ENCODE results near the gene AXDND1. TPM values are rescaled to one million over a fixed set of nuclear protein-coding genes. Genes with fewer than 3 reads are reported as not detected.

Gene AXDND1
- total RNA-seq, 2 donors from 2014 or later: 3.6 TPM; not detected in 1

GRCh38 chr1:179329862-179330261, 35.9 kb upstream of the AXDND1 start:
- intact Hi-C loops (cut with DNase I): no loop called here
- H3K9me3 ChIP-seq: no peaks in the 10 kb centered on the region
- 67 to 100% methylated on average over 2 of the region's 2 CpGs for WGBS, 2 donors
- no peak for DNase-seq
- no peak for ATAC-seq
- no peak overlapping the region for H3K4me3 ChIP-seq
- no peak overlapping the region for H3K27ac ChIP-seq
- H3K4me1 ChIP-seq: peaks cover 15% of the 10 kb centered on the region
- TF ChIP-seq, protein P1, sequence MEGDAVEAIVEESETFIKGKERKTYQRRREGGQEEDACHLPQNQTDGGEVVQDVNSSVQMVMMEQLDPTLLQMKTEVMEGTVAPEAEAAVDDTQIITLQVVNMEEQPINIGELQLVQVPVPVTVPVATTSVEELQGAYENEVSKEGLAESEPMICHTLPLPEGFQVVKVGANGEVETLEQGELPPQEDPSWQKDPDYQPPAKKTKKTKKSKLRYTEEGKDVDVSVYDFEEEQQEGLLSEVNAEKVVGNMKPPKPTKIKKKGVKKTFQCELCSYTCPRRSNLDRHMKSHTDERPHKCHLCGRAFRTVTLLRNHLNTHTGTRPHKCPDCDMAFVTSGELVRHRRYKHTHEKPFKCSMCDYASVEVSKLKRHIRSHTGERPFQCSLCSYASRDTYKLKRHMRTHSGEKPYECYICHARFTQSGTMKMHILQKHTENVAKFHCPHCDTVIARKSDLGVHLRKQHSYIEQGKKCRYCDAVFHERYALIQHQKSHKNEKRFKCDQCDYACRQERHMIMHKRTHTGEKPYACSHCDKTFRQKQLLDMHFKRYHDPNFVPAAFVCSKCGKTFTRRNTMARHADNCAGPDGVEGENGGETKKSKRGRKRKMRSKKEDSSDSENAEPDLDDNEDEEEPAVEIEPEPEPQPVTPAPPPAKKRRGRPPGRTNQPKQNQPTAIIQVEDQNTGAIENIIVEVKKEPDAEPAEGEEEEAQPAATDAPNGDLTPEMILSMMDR (IDR thresholded peaks at IDR 0.05): no peak
- TF ChIP-seq POLR2A (IDR thresholded peaks at IDR 0.05): no peak
- H3K27me3 ChIP-seq: no peaks in the 10 kb centered on the region
- no peaks in the 10 kb centered on the region for H3K36me3 ChIP-seq (replicated peaks in 1 of 2; ENCODE audit: insufficient read depth in 1 of 2, low read depth in 2 of 2)

DNA sequence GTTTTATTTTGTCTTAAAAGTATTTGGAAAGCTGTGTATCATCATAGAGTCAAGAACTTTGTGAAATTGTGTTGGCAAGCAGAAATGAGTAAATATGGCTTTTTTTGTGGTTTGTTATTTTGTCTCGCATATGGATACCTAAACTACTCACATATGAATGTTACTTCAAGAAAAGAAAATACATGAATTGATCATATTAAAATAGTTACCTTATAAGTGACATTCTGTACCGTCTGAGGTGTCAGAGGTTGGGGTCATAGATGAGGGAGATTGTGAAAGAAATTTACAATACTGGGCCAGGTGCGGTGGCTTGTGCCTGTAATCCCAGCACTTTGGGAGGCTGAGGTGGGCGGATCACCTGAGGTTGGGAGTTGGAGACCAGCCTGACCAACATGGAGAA, 31.3 kb upstream of the AXDND1 start:
- intact Hi-C loops (cut with DNase I): no loop called here
- H3K36me3 ChIP-seq (replicated peaks in 1 of 2; ENCODE audit: insufficient read depth in 1 of 2, low read depth in 2 of 2): no peaks in the 10 kb centered on the region
- no peak for ATAC-seq
- no peaks in the 10 kb centered on the region for H3K27me3 ChIP-seq
- no peak overlapping the region for H3K27ac ChIP-seq
- TF ChIP-seq POLR2A (IDR thresholded peaks at IDR 0.05): no peak
- TF ChIP-seq, protein P1 (IDR thresholded peaks at IDR 0.05): no peak
- peaks cover 15% of the 10 kb centered on the region for H3K4me1 ChIP-seq
- H3K4me3 ChIP-seq: no peak overlapping the region
- 94 to 95% methylated on average over 4 of the region's 4 CpGs for whole genome bisulfite sequencing, 2 donors
- DNase-seq: no peak
- H3K9me3 ChIP-seq: no peaks in the 10 kb centered on the region

- DNase-seq (no peak), ATAC-seq (no peak)
- H3K27ac ChIP-seq: no peak overlapping the region
- no peaks in the 10 kb centered on the region for H3K27me3 ChIP-seq
- no peaks in the 10 kb centered on the region for H3K9me3 ChIP-seq
- peaks cover 3% of the 10 kb centered on the region for H3K4me1 ChIP-seq
- TF ChIP-seq, protein P1 (IDR thresholded peaks at IDR 0.05): no peak
- TF ChIP-seq POLR2A (IDR thresholded peaks at IDR 0.05): no peak
- WGBS, 2 donors: 92 to 94% methylated on average over 2 of the region's 2 CpGs
- intact Hi-C loops (cut with DNase I): no loop called here
- no peak overlapping the region for H3K4me3 ChIP-seq
- H3K36me3 ChIP-seq (replicated peaks in 1 of 2; ENCODE audit: insufficient read depth in 1 of 2, low read depth in 2 of 2): peaks cover 0 to 2% of the 10 kb centered on the region in 2 donors
Measured at GRCh38 chr1:179337288-179337687, 28.5 kb upstream of the AXDND1 start.

DNA sequence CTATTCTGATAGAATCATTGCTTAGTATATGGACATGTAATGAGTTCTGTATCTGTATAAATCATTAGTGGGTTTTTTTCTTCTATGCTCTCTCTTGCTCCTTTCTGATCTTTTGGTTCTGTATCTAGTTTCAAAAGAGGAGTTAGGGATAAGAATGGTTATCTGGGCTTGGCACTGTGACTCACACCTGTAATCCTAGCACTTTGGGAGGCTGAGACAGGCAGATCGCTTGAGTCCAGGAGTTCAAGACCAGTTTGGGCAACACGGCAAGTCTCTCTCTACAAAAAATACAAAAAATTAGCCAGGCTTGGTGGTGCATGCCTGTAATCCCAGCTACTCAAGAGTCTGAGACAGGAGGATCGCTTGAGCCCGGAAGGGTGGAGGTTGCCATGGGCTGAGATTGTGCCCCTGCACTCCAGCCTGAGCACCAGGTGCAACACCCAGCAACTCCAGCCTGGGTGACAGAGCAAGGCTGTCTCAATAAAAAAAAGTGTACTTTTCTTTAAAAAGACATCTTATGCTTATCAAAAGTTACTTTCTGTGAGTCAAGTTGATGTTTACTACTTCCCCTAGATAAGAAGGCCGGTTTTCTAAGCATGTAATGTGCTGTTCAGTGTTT, 27.7 kb upstream of the AXDND1 start:
- no peak overlapping the region for H3K4me3 ChIP-seq
- no peak for ATAC-seq
- WGBS, 2 donors: 82 to 85% methylated on average over 5 of the region's 5 CpGs

More for the DNA sequence above, 27.7 kb upstream of the AXDND1 start:
- Histone ChIP-seq H3K27ac (no peak overlapping the region), H3K4me1 (peaks cover 7% of the 10 kb centered on the region), H3K27me3 (no peaks in the 10 kb centered on the region), H3K36me3 (replicated peaks in 1 of 2; ENCODE audit: insufficient read depth in 1 of 2, low read depth in 2 of 2) (peaks cover 0 to 2% of the 10 kb centered on the region in 2 donors), H3K9me3 (no peaks in the 10 kb centered on the region)
- intact Hi-C loops (cut with DNase I): no loop called here
- no peak for DNase-seq
- TF ChIP-seq POLR2A (IDR thresholded peaks at IDR 0.05): no peak
- TF ChIP-seq, protein P1 (IDR thresholded peaks at IDR 0.05): no peak
